T-helper 17 cell (primary cell): ENCODE data around the gene CRACDL. TPM values are rescaled to one million over a fixed set of nuclear protein-coding genes. Genes with fewer than 3 reads are reported as not detected.
A peak's percentile ranks its signal among the peaks of the same experiment; 100 is the strongest.

Experiments used
- ATAC-seq: fragments of 150-1000 bp; cut with Tn5 transposase; 2 replicates; pipeline ENCODE4 v1.10.0; 2021; ENCODE audit warnings: mild to moderate bottlenecking, moderate library complexity
- DNase-seq, 3 donors: peaks; one replicate each; pipeline versions ENCODE4 v3.0.0 to v3.0.0-alpha.2; 2020 to 2021
- H3K9me3 ChIP-seq: one replicate; pipeline ENCODE4 v1.7.0; 2013; ENCODE audit warnings: low read length, mild to moderate bottlenecking; ENCODE audit not compliant: control insufficient read depth, poor library complexity, severe bottlenecking
- H3K27ac Mint-ChIP-seq: one replicate; pipeline ENCODE4 v1.8.0; 2022; ENCODE audit warnings: mild to moderate bottlenecking, moderate library complexity, mixed read lengths
- H3K27me3 Mint-ChIP-seq: one replicate; pipeline ENCODE4 v1.8.0; 2022; ENCODE audit warnings: mixed read lengths
- H3K36me3 Mint-ChIP-seq: one replicate; pipeline ENCODE4 v1.8.0; 2022; ENCODE audit warnings: low read depth, mixed read lengths
- H3K4me1 Mint-ChIP-seq: one replicate; pipeline ENCODE4 v1.8.0; 2022; ENCODE audit warnings: mild to moderate bottlenecking, mixed read lengths
- H3K4me3 Mint-ChIP-seq: one replicate; pipeline ENCODE4 v1.8.0; 2022; ENCODE audit warnings: mild to moderate bottlenecking, moderate library complexity, mixed read lengths
- total RNA-seq, 4 donors: library from RNA in 2 of 4; stranded (reverse) in 2 of 4; gene quantifications; one replicate each; pipeline ENCODE4 v1.2.3 and lab custom pipeline; 2022 to 2026

Gene CRACDL
- total RNA-seq, 2 donors from 2014 or later = 0.29 to 0.55 TPM

DNA sequence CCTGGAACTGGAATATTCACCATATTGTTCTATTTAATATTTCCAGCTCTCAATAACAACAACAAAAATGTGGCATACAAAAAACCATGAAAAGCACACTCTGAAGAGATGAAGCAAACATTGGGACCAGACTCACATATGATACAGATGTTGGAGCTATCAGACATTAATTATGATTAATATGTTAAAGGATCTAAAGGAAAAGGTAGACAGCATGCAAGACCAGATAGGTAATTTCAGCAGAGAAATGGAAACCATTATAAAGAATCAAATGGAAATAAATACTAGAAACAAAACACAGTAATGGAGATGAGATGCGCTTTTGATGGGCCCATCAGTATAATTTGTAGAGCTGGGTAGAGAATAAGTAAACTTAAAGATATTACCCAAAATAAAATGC, 154.2 kb downstream of the CRACDL start:
- H3K27me3 Mint-ChIP-seq = no peaks in the 10 kb centered on the region
- no peak overlapping the region for H3K4me3 Mint-ChIP-seq
- H3K9me3 ChIP-seq = no peaks in the 10 kb centered on the region
- H3K27ac Mint-ChIP-seq = no peak overlapping the region
- peaks cover 10% of the 10 kb centered on the region for H3K4me1 Mint-ChIP-seq
- peaks cover 2% of the 10 kb centered on the region for H3K36me3 Mint-ChIP-seq
- DNase-seq = no peak
- ATAC-seq = no peak

DNA sequence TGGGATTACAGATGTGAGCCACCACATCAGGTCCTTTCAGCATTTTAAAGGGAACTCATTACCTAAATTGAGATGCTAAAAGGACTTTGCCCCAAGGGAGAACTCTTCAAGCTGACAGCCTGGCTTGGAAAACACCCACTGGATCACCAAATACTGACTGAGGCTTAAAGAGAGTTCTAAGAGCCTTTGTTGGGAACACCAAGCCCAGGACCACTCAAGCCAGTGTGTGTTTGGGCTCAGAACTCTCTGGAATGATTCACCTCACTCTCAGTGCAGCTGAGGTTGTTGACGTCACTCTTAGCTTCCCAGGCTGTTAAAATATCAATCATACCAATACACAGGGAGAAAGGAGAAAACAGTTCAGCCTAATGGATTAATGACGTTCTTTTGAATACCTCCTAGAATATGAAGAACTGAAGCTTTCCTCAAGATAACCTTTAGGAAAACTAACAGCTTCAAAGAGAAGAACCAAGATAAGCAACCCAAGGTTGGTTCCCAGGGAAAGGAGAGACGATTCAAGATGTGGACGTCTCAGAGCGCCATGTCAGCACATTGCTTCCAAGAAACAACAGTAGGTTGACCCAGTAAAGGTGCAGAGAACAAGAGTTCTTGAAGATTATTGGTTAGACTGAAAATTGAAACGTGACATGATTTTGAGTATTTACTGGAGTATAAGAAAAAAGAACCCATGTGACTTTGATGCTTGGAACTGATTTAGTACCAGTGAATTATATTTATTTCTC, 157.1 kb downstream of the CRACDL start:
- no peaks in the 10 kb centered on the region for H3K27me3 Mint-ChIP-seq
- ATAC-seq = no peak

GRCh38 chr2:98778151-98778550, 157.9 kb downstream of the CRACDL start:
- ATAC-seq (no peak), DNase-seq (no peak)
- no peak overlapping the region for H3K27ac Mint-ChIP-seq
- H3K4me1 Mint-ChIP-seq = peaks cover 26% of the 10 kb centered on the region
- H3K36me3 Mint-ChIP-seq = peaks cover 2% of the 10 kb centered on the region
- H3K4me3 Mint-ChIP-seq = no peak overlapping the region
- H3K9me3 ChIP-seq = no peaks in the 10 kb centered on the region
- no peaks in the 10 kb centered on the region for H3K27me3 Mint-ChIP-seq

More for the DNA sequence above, 157.1 kb downstream of the CRACDL start:
- Mint-ChIP-seq H3K4me3 (no peak overlapping the region), H3K27ac (no peak overlapping the region), H3K4me1 (peaks cover 19% of the 10 kb centered on the region), H3K36me3 (peaks cover 2% of the 10 kb centered on the region)
- no peak for DNase-seq
- no peaks in the 10 kb centered on the region for H3K9me3 ChIP-seq

- peaks cover 2% of the 10 kb centered on the region for H3K36me3 Mint-ChIP-seq
- ATAC-seq (no peak), DNase-seq (no peak)
- H3K27me3 Mint-ChIP-seq = no peaks in the 10 kb centered on the region
- peaks cover 30% of the 10 kb centered on the region for H3K4me1 Mint-ChIP-seq
- no peaks in the 10 kb centered on the region for H3K9me3 ChIP-seq
- no peak overlapping the region for H3K27ac Mint-ChIP-seq
- H3K4me3 Mint-ChIP-seq = no peak overlapping the region
These were observed 158.3 kb downstream of the CRACDL start for GRCh38 chr2:98777710-98778109.

DNA sequence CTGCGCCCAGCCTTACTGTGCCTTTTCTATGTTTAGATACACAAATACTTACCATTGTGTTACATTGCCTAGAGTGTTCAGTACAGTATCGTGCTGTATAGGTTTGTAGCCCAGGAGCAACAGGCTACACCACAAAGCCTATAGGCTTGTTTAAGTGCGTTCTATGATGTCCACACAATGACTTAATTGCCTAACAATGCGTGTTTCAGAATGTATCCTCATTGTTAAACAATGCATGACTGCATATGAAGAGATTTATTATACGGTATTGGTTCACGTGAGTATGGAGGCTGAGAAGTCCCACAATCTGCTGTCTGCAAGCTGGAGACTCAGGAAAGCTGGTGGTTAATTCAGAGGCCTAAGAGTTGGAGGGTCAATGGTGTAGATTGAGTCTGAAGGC, 158.9 kb downstream of the CRACDL start:
- DNase-seq (no peak), ATAC-seq (no peak)
- Mint-ChIP-seq H3K27ac (peak overlapping the region; percentile 39), H3K4me3 (no peak overlapping the region), H3K4me1 (peaks cover 36% of the 10 kb centered on the region), H3K36me3 (no peaks in the 10 kb centered on the region), H3K27me3 (no peaks in the 10 kb centered on the region)
- H3K9me3 ChIP-seq = no peaks in the 10 kb centered on the region

DNA sequence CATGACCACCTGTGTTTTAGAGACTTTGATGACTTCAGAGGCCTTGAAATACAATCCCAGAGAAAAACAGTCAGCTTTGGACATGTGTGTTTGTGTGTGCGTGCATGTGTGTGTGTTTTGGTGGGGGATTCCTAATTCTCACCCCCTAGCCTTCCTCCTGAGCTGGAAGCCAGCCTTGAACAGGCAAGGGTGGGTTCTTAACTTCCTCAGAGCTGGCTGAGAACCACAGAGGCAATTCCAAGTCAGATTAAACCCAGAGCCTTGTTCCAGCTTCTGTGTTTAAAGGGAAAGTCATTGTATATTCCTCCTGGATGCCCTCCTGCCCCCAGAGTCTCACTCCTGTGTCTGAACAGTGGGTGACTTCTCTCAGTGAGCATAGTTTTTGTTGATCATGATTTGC, 159.9 kb downstream of the CRACDL start:
- Mint-ChIP-seq H3K4me1 (peaks cover 42% of the 10 kb centered on the region), H3K4me3 (no peak overlapping the region), H3K36me3 (no peaks in the 10 kb centered on the region), H3K27ac (peak overlapping the region; percentile 97), H3K27me3 (no peaks in the 10 kb centered on the region)
- no peaks in the 10 kb centered on the region for H3K9me3 ChIP-seq
- ATAC-seq (no peak), DNase-seq (no peak)

DNA sequence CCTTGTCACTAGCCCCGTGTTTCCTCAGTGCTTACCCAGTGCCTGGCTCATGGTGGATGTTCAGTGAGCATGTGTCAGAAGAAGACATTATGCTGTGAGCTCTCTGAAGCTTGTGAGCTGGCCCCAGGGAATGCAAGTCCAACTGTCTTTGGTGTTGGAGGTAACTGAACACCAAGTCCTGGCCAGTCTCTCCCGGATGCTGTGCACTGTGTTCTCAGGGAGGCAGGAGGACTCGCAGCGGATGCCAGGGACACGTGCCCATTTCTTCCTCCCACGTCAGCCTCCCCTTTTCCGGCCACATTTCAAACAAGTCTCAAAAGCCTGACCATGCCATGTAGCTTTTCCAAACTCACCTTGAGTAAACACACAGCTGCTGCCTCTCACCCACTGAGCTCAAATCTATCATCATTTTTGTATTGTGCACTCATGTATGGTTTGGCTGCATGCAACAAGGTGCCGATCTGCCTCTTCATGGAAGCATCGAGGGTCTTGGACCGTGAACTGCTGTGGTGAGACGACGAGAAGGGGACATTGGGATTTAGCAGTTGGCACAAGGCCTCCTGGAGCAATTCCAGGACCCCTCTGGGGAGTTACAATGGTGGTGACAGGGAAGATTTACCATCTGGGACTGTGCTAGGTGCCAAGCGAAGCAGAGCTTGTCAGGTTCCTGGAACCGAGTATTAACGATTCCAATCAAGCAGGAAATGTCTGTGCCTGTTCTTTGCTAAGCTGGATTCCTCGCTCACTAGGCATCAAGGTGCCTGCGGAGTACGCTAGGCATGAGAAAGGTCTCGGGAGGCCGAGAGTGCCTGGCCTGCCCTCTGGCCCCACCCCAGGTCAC, 160.7 kb downstream of the CRACDL start:
- DNase-seq = no peak
- Mint-ChIP-seq H3K4me1 (peaks cover 48% of the 10 kb centered on the region), H3K36me3 (peaks cover 2% of the 10 kb centered on the region), H3K27me3 (no peaks in the 10 kb centered on the region), H3K27ac (peak overlapping the region; percentile 97), H3K4me3 (no peak overlapping the region)
- no peak for ATAC-seq
- no peaks in the 10 kb centered on the region for H3K9me3 ChIP-seq

GRCh38 chr2:98773907-98774306, 162.1 kb downstream of the CRACDL start:
- no peak overlapping the region for H3K4me3 Mint-ChIP-seq

DNA sequence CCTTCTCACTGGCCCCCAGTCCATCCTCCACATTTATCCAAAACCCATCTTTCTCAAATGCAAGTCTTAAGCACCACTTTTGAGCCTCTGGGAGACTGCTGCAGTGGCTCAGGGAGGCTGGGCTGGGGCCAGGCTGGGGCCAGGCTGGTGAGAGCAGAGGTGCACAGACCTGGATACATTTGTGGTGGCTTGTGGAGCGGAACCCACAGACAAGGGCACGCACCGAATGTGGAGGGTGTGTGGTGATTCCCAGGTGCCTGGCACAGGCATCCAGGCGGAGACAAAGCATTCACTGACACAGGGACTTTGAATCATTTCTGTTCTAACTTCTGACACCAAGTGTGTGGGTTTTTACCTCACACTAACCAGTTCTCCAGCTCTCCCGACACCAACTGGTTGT, 162.9 kb downstream of the CRACDL start:
- Mint-ChIP-seq H3K4me3 (peak overlapping the region; percentile 95), H3K36me3 (peaks cover 2% of the 10 kb centered on the region), H3K27me3 (no peaks in the 10 kb centered on the region), H3K27ac (peak overlapping the region; percentile 97), H3K4me1 (peaks cover 61% of the 10 kb centered on the region)
- no peak for DNase-seq
- no peaks in the 10 kb centered on the region for H3K9me3 ChIP-seq
- ATAC-seq = no peak

More at GRCh38 chr2:98773907-98774306, 162.1 kb downstream of the CRACDL start:
- Mint-ChIP-seq H3K4me1 (peaks cover 54% of the 10 kb centered on the region), H3K27me3 (no peaks in the 10 kb centered on the region), H3K27ac (peak overlapping the region; percentile 97), H3K36me3 (peaks cover 2% of the 10 kb centered on the region)
- H3K9me3 ChIP-seq = no peaks in the 10 kb centered on the region
- ATAC-seq = no peak
- no peak for DNase-seq

GRCh38 chr2:98772536-98772935, 163.5 kb downstream of the CRACDL start:
- no peak for DNase-seq
- H3K9me3 ChIP-seq = no peaks in the 10 kb centered on the region
- Mint-ChIP-seq H3K27ac (peak overlapping the region; percentile 97), H3K27me3 (no peaks in the 10 kb centered on the region), H3K4me3 (peak overlapping the region; percentile 95), H3K36me3 (peaks cover 2% of the 10 kb centered on the region), H3K4me1 (peaks cover 64% of the 10 kb centered on the region)
- no peak for ATAC-seq

GRCh38 chr2:98771721-98772524, 164.1 kb downstream of the CRACDL start:
- Mint-ChIP-seq H3K27ac (peak overlapping the region; percentile 97), H3K4me1 (peaks cover 61% of the 10 kb centered on the region), H3K36me3 (peaks cover 2% of the 10 kb centered on the region), H3K4me3 (peak overlapping the region; percentile 95), H3K27me3 (no peaks in the 10 kb centered on the region)
- no peaks in the 10 kb centered on the region for H3K9me3 ChIP-seq
- peak in 2 of 3 donors; percentile 32 to 44 for DNase-seq
- ATAC-seq = peak; percentile 72

DNA sequence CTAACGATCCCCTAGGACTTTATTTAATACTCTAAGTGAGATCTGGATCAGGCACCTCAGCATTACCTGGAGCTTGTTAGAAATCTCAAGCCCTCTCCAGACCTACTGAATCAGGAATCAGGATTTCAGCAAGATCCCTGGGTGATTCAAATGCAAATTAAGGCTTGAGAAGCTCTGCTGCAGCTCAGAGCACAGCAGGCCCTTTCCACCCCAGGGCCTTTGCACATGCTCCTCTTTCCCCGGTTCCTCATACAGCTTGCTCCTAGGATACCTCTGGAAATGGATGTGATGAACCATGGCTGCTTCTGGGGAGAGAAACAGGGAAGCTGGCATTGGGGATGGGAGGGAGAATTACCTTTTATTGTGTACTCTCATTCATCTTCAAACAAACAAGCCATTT, 164.8 kb downstream of the CRACDL start:
- peak overlapping the region; percentile 95 for H3K4me3 Mint-ChIP-seq
- H3K27me3 Mint-ChIP-seq = no peaks in the 10 kb centered on the region
- H3K9me3 ChIP-seq = no peaks in the 10 kb centered on the region
- peaks cover 2% of the 10 kb centered on the region for H3K36me3 Mint-ChIP-seq
- DNase-seq = no peak
- peaks cover 66% of the 10 kb centered on the region for H3K4me1 Mint-ChIP-seq
- ATAC-seq = no peak
- H3K27ac Mint-ChIP-seq = peak overlapping the region; percentile 97

DNA sequence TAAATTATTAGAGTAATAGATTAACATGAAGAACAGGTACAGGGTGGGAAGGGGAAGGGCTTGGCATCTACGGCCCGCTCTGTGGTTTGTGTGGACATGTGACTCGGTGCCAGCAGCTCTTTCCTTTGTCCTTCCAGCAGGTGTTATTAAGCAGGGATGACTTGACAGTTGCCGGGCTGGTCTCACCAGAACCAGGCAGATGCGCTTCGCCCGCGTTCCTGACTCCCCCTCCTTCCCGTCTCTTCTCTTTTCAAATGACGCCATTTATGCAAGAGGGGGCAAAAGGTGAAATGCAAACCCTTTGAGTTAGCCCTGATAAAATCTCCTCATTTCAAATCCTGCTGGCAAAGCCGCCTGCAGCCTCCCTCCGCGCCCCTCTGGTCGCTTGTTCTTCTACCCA, 166.2 kb downstream of the CRACDL start:
- peaks cover 2% of the 10 kb centered on the region for H3K36me3 Mint-ChIP-seq
- H3K4me3 Mint-ChIP-seq = peak overlapping the region; percentile 95
- no peaks in the 10 kb centered on the region for H3K9me3 ChIP-seq
- H3K27me3 Mint-ChIP-seq = no peaks in the 10 kb centered on the region
- H3K4me1 Mint-ChIP-seq = peaks cover 68% of the 10 kb centered on the region
- ATAC-seq (no peak), DNase-seq (peak in 1 of 3 donors; percentile 36)
- H3K27ac Mint-ChIP-seq = peak overlapping the region; percentile 97
